H9 (cell line): ENCODE results near the gene ORM2. TPM values are rescaled to one million over a fixed set of nuclear protein-coding genes. Genes with fewer than 3 reads are reported as not detected.
A peak's percentile ranks its signal among the peaks of the same experiment; 100 is the strongest.

Experiments used
- DNase-seq: peaks from one replicate; pipeline ENCODE4 v3.0.0-alpha.2; 2017
- H2AFZ ChIP-seq: one replicate; pipeline ENCODE4 v1.6.1; 2013; ENCODE audit warnings: mild to moderate bottlenecking, low read length, control low read depth, moderate library complexity
- H2AK5ac ChIP-seq: 2 replicates; pipeline ENCODE4 v1.6.1; 2013; ENCODE audit warnings: low read length, control low read depth, mixed read lengths; ENCODE audit not compliant: insufficient read length
- H2BK120ac ChIP-seq: one replicate; pipeline ENCODE4 v1.6.1; 2013; ENCODE audit warnings: low read depth, mild to moderate bottlenecking, low read length, control low read depth, inconsistent platforms; ENCODE audit not compliant: poor library complexity, severe bottlenecking
- H2BK12ac ChIP-seq: 2 replicates; pipeline ENCODE4 v1.6.1; 2013; ENCODE audit warnings: low read length, control low read depth, mixed read lengths, low read depth; ENCODE audit not compliant: insufficient read length
- H2BK15ac ChIP-seq: 2 replicates; pipeline ENCODE4 v1.6.1; 2013; ENCODE audit warnings: low read depth, low read length, control low read depth
- H2BK20ac ChIP-seq: one replicate; pipeline ENCODE4 v1.6.1; 2013; ENCODE audit warnings: low read depth, mild to moderate bottlenecking, low read length, control low read depth, inconsistent platforms; ENCODE audit not compliant: poor library complexity, severe bottlenecking
- H2BK5ac ChIP-seq: 2 replicates; pipeline ENCODE4 v1.6.1; 2013; ENCODE audit warnings: low read length, control low read depth, mixed read lengths; ENCODE audit not compliant: insufficient read length
- H3K14ac ChIP-seq: 2 replicates; pipeline ENCODE4 v1.6.1; 2013; ENCODE audit warnings: low read length, control low read depth; ENCODE audit not compliant: insufficient read depth
- H3K18ac ChIP-seq: 2 replicates; pipeline ENCODE4 v1.6.1; 2013; ENCODE audit warnings: low read depth, mild to moderate bottlenecking, mixed read lengths, low read length, control low read depth; ENCODE audit not compliant: insufficient read length
- H3K23ac ChIP-seq: 2 replicates; pipeline ENCODE4 v1.6.1; 2013; ENCODE audit warnings: low read length, control low read depth, mixed read lengths, low read depth; ENCODE audit not compliant: insufficient read length
- H3K23me2 ChIP-seq: 2 replicates; pipeline ENCODE4 v1.6.1; 2013; ENCODE audit warnings: low read depth, mild to moderate bottlenecking, mixed read lengths, low read length, control low read depth; ENCODE audit not compliant: insufficient read length, poor library complexity, severe bottlenecking
- H3K27ac ChIP-seq: 2 replicates; pipeline ENCODE4 v1.5.1; 2013; ENCODE audit warnings: low read length, control low read depth, mixed read lengths, low read depth; ENCODE audit not compliant: insufficient read length
- H3K27me3 ChIP-seq: 2 replicates; pipeline ENCODE4 v1.6.1; 2013; ENCODE audit warnings: low read length, control low read depth, inconsistent platforms; ENCODE audit not compliant: insufficient read depth
- H3K4ac ChIP-seq: 2 replicates; pipeline ENCODE4 v1.6.1; 2013; ENCODE audit warnings: low read depth, mild to moderate bottlenecking, control low read depth, inconsistent platforms, low read length, moderate library complexity
- H3K4me1 ChIP-seq: 2 replicates; pipeline ENCODE4 v1.6.1; 2013; ENCODE audit warnings: low read length, control low read depth, inconsistent platforms; ENCODE audit not compliant: insufficient read depth
- H3K4me2 ChIP-seq: 2 replicates; pipeline ENCODE4 v1.6.1; 2013; ENCODE audit warnings: low read length, control low read depth, mixed read lengths; ENCODE audit not compliant: insufficient read length, insufficient read depth
- H3K56ac ChIP-seq: 2 replicates; pipeline ENCODE4 v1.6.1; 2013; ENCODE audit warnings: low read depth, mild to moderate bottlenecking, mixed read lengths, low read length, control low read depth; ENCODE audit not compliant: insufficient read length
- H3K79me1 ChIP-seq: 2 replicates; pipeline ENCODE4 v1.6.1; 2013; ENCODE audit warnings: low read depth, mild to moderate bottlenecking, moderate library complexity, low read length, control low read depth, inconsistent platforms; ENCODE audit not compliant: insufficient read depth, poor library complexity, severe bottlenecking
- H3K79me2 ChIP-seq: 2 replicates; pipeline ENCODE4 v1.6.1; 2013; ENCODE audit warnings: low read length, control low read depth, inconsistent platforms; ENCODE audit not compliant: insufficient read depth
- H3K9ac ChIP-seq: 2 replicates; pipeline ENCODE4 v1.6.1; 2013; ENCODE audit warnings: low read length, control low read depth, mixed read lengths; ENCODE audit not compliant: insufficient read length; ENCODE audit errors: extremely low read depth
- H3K9me3 ChIP-seq: one replicate; pipeline ENCODE4 v1.6.1; 2013; ENCODE audit warnings: low read depth, low read length, inconsistent platforms; ENCODE audit not compliant: control insufficient read depth
- H3T11ph ChIP-seq: one replicate; pipeline ENCODE4 v1.6.1; 2013; ENCODE audit warnings: mild to moderate bottlenecking, low read length, control low read depth, inconsistent platforms
- H4K20me1 ChIP-seq: one replicate; pipeline ENCODE4 v1.6.1; 2013; ENCODE audit not compliant: control insufficient read depth, insufficient read length, insufficient read depth
- H4K5ac ChIP-seq: 2 replicates; pipeline ENCODE4 v1.6.1; 2013; ENCODE audit warnings: low read depth, mild to moderate bottlenecking, mixed read lengths, low read length, control low read depth; ENCODE audit not compliant: insufficient read length
- H4K8ac ChIP-seq: replicated peaks from 2 replicates; pipeline ENCODE4 v1.6.1; 2013; ENCODE audit warnings: low read length, control low read depth, mixed read lengths, low read depth; ENCODE audit not compliant: insufficient read length
- H4K91ac ChIP-seq: 2 replicates; pipeline ENCODE4 v1.6.1; 2013; ENCODE audit warnings: low read depth, mild to moderate bottlenecking, moderate library complexity, mixed read lengths, low read length, control low read depth; ENCODE audit not compliant: insufficient read length
- H3K27ac Mint-ChIP-seq, 3 experiments: 2 replicates in 2 of 3; 3 replicates in 1 of 3; pipeline ENCODE4 v1.8.0; 2020 to 2021; ENCODE audit warnings: mixed read lengths in 3 of 3, mild to moderate bottlenecking in 1 of 3, moderate library complexity in 1 of 3
- H3K27me3 Mint-ChIP-seq: 2 replicates; pipeline ENCODE4 v1.8.0; 2021; ENCODE audit warnings: low read depth, mild to moderate bottlenecking, moderate library complexity, mixed read lengths
- H3K36me3 Mint-ChIP-seq, 3 experiments: 2 replicates in 2 of 3; 3 replicates in 1 of 3; pipeline ENCODE4 v1.8.0; 2020 to 2021; ENCODE audit warnings: low read depth in 3 of 3, mixed read lengths in 3 of 3; ENCODE audit not compliant: insufficient read depth in 1 of 3
- H3K4me1 Mint-ChIP-seq, 2 experiments: 2 replicates each; pipeline ENCODE4 v1.8.0; 2020; ENCODE audit warnings: mixed read lengths in 2 of 2
- H3K4me3 Mint-ChIP-seq, 2 experiments: 2 replicates in 1 of 2; 3 replicates in 1 of 2; pipeline ENCODE4 v1.8.0; 2020 to 2021; ENCODE audit warnings: mild to moderate bottlenecking in 2 of 2, mixed read lengths in 2 of 2, moderate library complexity in 1 of 2
- H3K9me3 Mint-ChIP-seq, 2 experiments: 2 replicates in 1 of 2; 3 replicates in 1 of 2; pipeline ENCODE4 v1.8.0; 2020; ENCODE audit warnings: mild to moderate bottlenecking in 2 of 2, mixed read lengths in 2 of 2, moderate library complexity in 1 of 2
- WGBS: extraction: QIAGEN DNeasy Blood & Tissue Kit; methylation state at CpG from one replicate; pipeline ENCODE4 v1.1.7; 2013; ENCODE audit warnings: missing lambda C conversion rate, low lambda C conversion rate, mixed read lengths; ENCODE audit not compliant: insufficient read length; ENCODE audit errors: extremely low coverage; 5-methylcytosine and 5-hydroxymethylcytosine counted together
- total RNA-seq: library from RNA; stranded (reverse); gene quantifications from 2 replicates; pipeline ENCODE4 v1.2.1, GENCODE V29; 2021
- TF ChIP-seq, protein P1 (sequence below): fragments of 200-600 bp; sonication (generic); conservative IDR thresholded peaks from 3 replicates; pipeline ENCODE4 v1.8.0; 2021; ENCODE audit warnings: antibody characterized with exemption, mild to moderate bottlenecking

ORM2 gene
- total RNA-seq, 1 experiment from 2014 or later, result 1.2 TPM

DNA sequence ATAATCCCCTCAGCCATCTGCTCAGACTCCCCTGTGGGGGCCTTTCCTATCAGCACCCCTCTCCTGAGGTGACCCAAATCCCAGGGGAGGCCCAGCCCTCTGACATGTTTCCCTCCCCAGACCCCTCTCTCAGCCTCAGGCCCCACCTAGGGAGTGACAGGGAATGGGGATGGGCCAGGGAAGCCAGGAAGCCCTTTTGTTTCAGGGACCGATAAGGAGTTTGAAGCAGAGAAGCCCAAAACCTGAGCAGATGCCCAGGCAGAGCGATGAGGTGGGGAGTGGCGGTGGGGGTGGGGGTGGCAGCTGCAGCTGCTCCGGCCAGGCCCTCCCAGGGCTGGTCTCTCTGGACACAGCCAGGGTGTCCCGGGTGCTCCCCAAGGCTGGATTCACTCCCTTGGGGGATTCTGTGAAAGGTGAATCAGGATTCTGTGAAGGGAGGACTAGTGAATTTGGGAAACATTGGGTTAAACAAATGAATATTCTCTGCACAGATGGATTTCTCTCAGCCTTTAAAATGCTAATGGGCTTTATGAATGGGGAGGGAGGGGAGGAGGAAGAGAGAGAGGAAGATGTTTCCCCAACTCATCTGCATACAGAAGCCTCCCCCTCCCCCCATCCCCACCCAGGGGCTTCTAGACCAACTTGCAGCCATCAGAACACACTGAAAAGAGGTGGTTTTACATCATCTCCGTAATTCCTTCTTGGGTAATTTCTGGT lies 40.7 kb downstream of the ORM2 start:
- H4K8ac ChIP-seq, result no peak overlapping the region
- no peaks in the 10 kb centered on the region for H3K79me1 ChIP-seq
- H2BK120ac ChIP-seq, result no peak overlapping the region
- Mint-ChIP-seq H3K27ac (peak overlapping the region; percentile 87 to 99 (median 95)), H3K4me3 (peak overlapping the region; percentile 28 to 61), H3K4me1 (peaks cover 43 to 48% of the 10 kb centered on the region in 2 experiments), H3K9me3 (no peaks in the 10 kb centered on the region), H3K36me3 (peaks cover 16 to 28% (median 16%) of the 10 kb centered on the region in 3 experiments), H3K27me3 (no peaks in the 10 kb centered on the region)
- H3K4me2 ChIP-seq, result peak overlapping the region; percentile 52
- no peaks in the 10 kb centered on the region for H4K20me1 ChIP-seq
- peak overlapping the region; percentile 27; the same call in 1 of the 2 replicates for H3K14ac ChIP-seq
- no peak overlapping the region for H2AFZ ChIP-seq
- peak overlapping the region; percentile 3 for H3K27ac ChIP-seq
- H3K23me2 ChIP-seq, result peaks cover 5% of the 10 kb centered on the region
- H4K91ac ChIP-seq, result no peak overlapping the region
- H2BK12ac ChIP-seq, result no peak overlapping the region
- no CpG with 5 or more reads among the region's 6 CpGs for WGBS
- TF ChIP-seq, protein P1, sequence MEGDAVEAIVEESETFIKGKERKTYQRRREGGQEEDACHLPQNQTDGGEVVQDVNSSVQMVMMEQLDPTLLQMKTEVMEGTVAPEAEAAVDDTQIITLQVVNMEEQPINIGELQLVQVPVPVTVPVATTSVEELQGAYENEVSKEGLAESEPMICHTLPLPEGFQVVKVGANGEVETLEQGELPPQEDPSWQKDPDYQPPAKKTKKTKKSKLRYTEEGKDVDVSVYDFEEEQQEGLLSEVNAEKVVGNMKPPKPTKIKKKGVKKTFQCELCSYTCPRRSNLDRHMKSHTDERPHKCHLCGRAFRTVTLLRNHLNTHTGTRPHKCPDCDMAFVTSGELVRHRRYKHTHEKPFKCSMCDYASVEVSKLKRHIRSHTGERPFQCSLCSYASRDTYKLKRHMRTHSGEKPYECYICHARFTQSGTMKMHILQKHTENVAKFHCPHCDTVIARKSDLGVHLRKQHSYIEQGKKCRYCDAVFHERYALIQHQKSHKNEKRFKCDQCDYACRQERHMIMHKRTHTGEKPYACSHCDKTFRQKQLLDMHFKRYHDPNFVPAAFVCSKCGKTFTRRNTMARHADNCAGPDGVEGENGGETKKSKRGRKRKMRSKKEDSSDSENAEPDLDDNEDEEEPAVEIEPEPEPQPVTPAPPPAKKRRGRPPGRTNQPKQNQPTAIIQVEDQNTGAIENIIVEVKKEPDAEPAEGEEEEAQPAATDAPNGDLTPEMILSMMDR, result no peak
- H2BK15ac ChIP-seq, result no peak overlapping the region
- H3K18ac ChIP-seq, result no peak overlapping the region
- no peak overlapping the region for H3K4ac ChIP-seq
- no peak overlapping the region for H2AK5ac ChIP-seq
- no peak overlapping the region for H2BK5ac ChIP-seq
- no peak overlapping the region for H2BK20ac ChIP-seq
- H3K56ac ChIP-seq, result no peak overlapping the region
- 0 out of 2 replicates have a peak, but pooled peaks cover 3% of the 10 kb centered on the region for H3K79me2 ChIP-seq
- DNase-seq, result peak; percentile 74
- H3T11ph ChIP-seq, result no peak overlapping the region
- no peak overlapping the region for H4K5ac ChIP-seq
- H3K4me1 ChIP-seq, result peaks cover 13% of the 10 kb centered on the region
- H3K9me3 ChIP-seq, result no peaks in the 10 kb centered on the region
- H3K23ac ChIP-seq, result no peak overlapping the region
- no peaks in the 10 kb centered on the region for H3K27me3 ChIP-seq
- no peak overlapping the region for H3K9ac ChIP-seq
